B cell (primary cell): ENCODE measurements around the gene CDC42BPA. TPM values are rescaled to one million over a fixed set of nuclear protein-coding genes. Genes with fewer than 3 reads are reported as not detected.

Experiments
- ATAC-seq: fragments of 200-7000 bp; cut with Tn5 transposase; one replicate; pipeline ENCODE4 v1.10.0; 2021; ENCODE audit warnings: low read depth, mild to moderate bottlenecking, moderate number of reproducible peaks, moderate library complexity
- CTCF ChIA-PET: fragments of 350-600 bp; sonication (Branson Sonifier 250); formaldehyde crosslinking; loops from one replicate; lab custom pipeline; 2021; ENCODE audit warnings: antibody characterized with exemption, inconsistent platforms; lab: Charles Lee
- POLR2A ChIA-PET: fragments of 350-600 bp; sonication (Branson Sonifier 250); formaldehyde crosslinking; loops from one replicate; lab custom pipeline; 2021; ENCODE audit warnings: antibody characterized with exemption; lab: Charles Lee
- DNase-seq: peaks from one replicate; pipeline ENCODE4 v3.0.0; 2013
- H2AFZ ChIP-seq: 2 replicates; pipeline ENCODE4 v1.6.1; 2012; ENCODE audit warnings: mild to moderate bottlenecking, low read depth, low read length; ENCODE audit not compliant: insufficient read depth, poor library complexity, severe bottlenecking
- H3K27ac ChIP-seq, 2 donors: 1 replicate in 1 of 2; 2 replicates in 1 of 2; pipeline ENCODE4 v1.5.1; 2012 to 2013; ENCODE audit warnings: low read length in 2 of 2, mild to moderate bottlenecking in 2 of 2, moderate library complexity in 1 of 2
- H3K27me3 ChIP-seq, 4 experiments: fragments of 200-600 bp in 1 of 4; sonication (generic) in 1 of 4; replicated peaks in 1 of 4; 1 replicate in 2 of 4; 2 replicates in 2 of 4; pipeline versions ENCODE4 v1.6.1 to v1.7.0; 2013 to 2016; ENCODE audit warnings: low read length in 3 of 4, mild to moderate bottlenecking in 2 of 4, mixed read lengths in 1 of 4, moderate library complexity in 1 of 4; ENCODE audit not compliant: insufficient read depth in 4 of 4, control insufficient read depth in 3 of 4; ENCODE audit errors: control extremely low read depth in 1 of 4
- H3K36me3 ChIP-seq, 2 experiments: replicated peaks in 1 of 2; 1 replicate in 1 of 2; 2 replicates in 1 of 2; pipeline versions ENCODE4 v1.6.1 to v1.7.1; 2013; ENCODE audit warnings: low read length in 1 of 2; ENCODE audit not compliant: insufficient read depth in 2 of 2, control insufficient read depth in 1 of 2; ENCODE audit errors: control extremely low read depth in 1 of 2, extremely low read depth in 1 of 2
- H3K4me1 ChIP-seq, 2 donors: fragments of 200-600 bp in 1 of 2; sonication (generic) in 1 of 2; 1 replicate in 1 of 2; 2 replicates in 1 of 2; pipeline versions ENCODE4 v1.5.1 to v1.6.1; 2013 to 2017; ENCODE audit warnings: low read length in 2 of 2; ENCODE audit not compliant: control insufficient read depth in 2 of 2, insufficient read depth in 2 of 2
- H3K4me2 ChIP-seq: replicated peaks from 2 replicates; pipeline ENCODE3; 2012; ENCODE audit warnings: mild to moderate bottlenecking, low read depth, low read length; ENCODE audit not compliant: poor library complexity, severe bottlenecking
- H3K4me3 ChIP-seq, 5 experiments: fragments of 200-600 bp in 1 of 5; sonication (generic) in 1 of 5; 1 replicate in 3 of 5; 2 replicates in 2 of 5; pipeline versions ENCODE4 v1.5.1 to v1.7.0; 2011 to 2016; ENCODE audit warnings: low read length in 4 of 5, mild to moderate bottlenecking in 4 of 5, low read depth in 2 of 5, control low read depth in 1 of 5, moderate library complexity in 1 of 5; ENCODE audit not compliant: insufficient read depth in 1 of 5; ENCODE audit errors: control extremely low read depth in 1 of 5, extremely low read depth in 1 of 5
- H3K79me2 ChIP-seq: fragments of 200-600 bp; sonication (generic); one replicate; pipeline ENCODE4 v1.6.0; 2016; ENCODE audit warnings: low read length; ENCODE audit not compliant: control insufficient read depth, insufficient read depth
- H3K9ac ChIP-seq: fragments of 200-600 bp; sonication (generic); 2 replicates; pipeline ENCODE4 v1.6.1; 2017; ENCODE audit warnings: mild to moderate bottlenecking, low read length, moderate library complexity
- H3K9me3 ChIP-seq, 3 donors: one replicate each; pipeline versions ENCODE4 v1.6.1 to v1.7.1; 2013; ENCODE audit warnings: low read length in 2 of 3; ENCODE audit not compliant: control insufficient read depth in 2 of 3, insufficient read depth in 1 of 3; ENCODE audit errors: control extremely low read depth in 1 of 3
- H4K20me1 ChIP-seq: 2 replicates; pipeline ENCODE4 v1.6.0; 2012; ENCODE audit warnings: mild to moderate bottlenecking, low read length; ENCODE audit not compliant: insufficient read depth, control insufficient read depth, poor library complexity, severe bottlenecking
- H3K27ac Mint-ChIP-seq: one replicate; pipeline ENCODE4 v1.8.0; 2021; ENCODE audit warnings: mixed read lengths
- H3K27me3 Mint-ChIP-seq: one replicate; pipeline ENCODE4 v1.8.0; 2021; ENCODE audit warnings: mixed read lengths
- H3K4me1 Mint-ChIP-seq: one replicate; pipeline ENCODE4 v1.8.0; 2021; ENCODE audit warnings: mixed read lengths
- H3K4me3 Mint-ChIP-seq: one replicate; pipeline ENCODE4 v1.8.0; 2021; ENCODE audit warnings: mixed read lengths
- H3K9me3 Mint-ChIP-seq: one replicate; pipeline ENCODE4 v1.8.0; 2022; ENCODE audit warnings: mixed read lengths; ENCODE audit not compliant: insufficient read depth
- CTCF ChIP-seq: fragments of 200-600 bp; IDR thresholded peaks from one replicate; pipeline ENCODE4 v1.8.0; 2022; ENCODE audit warnings: antibody characterized with exemption, mild to moderate bottlenecking
- EZH2 ChIP-seq: IDR thresholded peaks from 2 replicates; pipeline ENCODE4 v1.6.1; 2012; ENCODE audit warnings: borderline replicate concordance, low read depth, mild to moderate bottlenecking, moderate library complexity, low read length; ENCODE audit not compliant: insufficient read depth, poor library complexity, severe bottlenecking
- WGBS: methylation state at CpG from one replicate; pipeline ENCODE4 v1.1.5; 2013; ENCODE audit warnings: missing lambda C conversion rate; ENCODE audit not compliant: insufficient coverage; 5-methylcytosine and 5-hydroxymethylcytosine counted together
- intact Hi-C: fragments of 100-400 bp; cut with micrococcal nuclease; formaldehyde crosslinking; loops from one replicate; pipeline ENCODE4 v1.10.0; 2022
- polyA plus RNA-seq: library from polyadenylated mRNA; depleted of rRNA; stranded (reverse); fragments of >200 nt; gene quantifications from 2 replicates; pipeline ENCODE4 v1.2.3, GENCODE V29; 2012
- total RNA-seq, 2 donors: library from RNA; stranded (reverse); fragments of 120-200 nt in 1 of 2; gene quantifications; 1 replicate in 1 of 2; 2 replicates in 1 of 2; pipeline versions ENCODE4 v1.2.3 to v1.2.4, GENCODE V29; 2013 to 2022

Gene CDC42BPA
- total and polyA plus RNA-seq, 2 donors (not counting 1 experiment from before 2014, with no cell fraction given): 0.04 to 0.69 TPM

- ChIA-PET CTCF (interaction anchor here (0.8 kb wide), 1 partner anchor 34 kb away, joined by 3 read pairs; no protein-coding TSS in a partner anchor), POLR2A (no interaction called here)
- no peak overlapping the region for H3K27ac ChIP-seq
- intact Hi-C loops: no loop called here
- Mint-ChIP-seq H3K4me3 (no peak overlapping the region), H3K4me1 (no peaks in the 10 kb centered on the region), H3K27me3 (peaks cover 5% of the 10 kb centered on the region), H3K27ac (no peak overlapping the region), H3K9me3 (no peaks in the 10 kb centered on the region)
- no peak overlapping the region for H2AFZ ChIP-seq
- 94% methylated on average over 7 of the region's 9 CpGs for WGBS
- H3K9me3 ChIP-seq: no peaks in the 10 kb centered on the region
- H3K27me3 ChIP-seq: peaks cover 0 to 5% (median 0%) of the 10 kb centered on the region in 4 experiments
- no peak overlapping the region for H3K9ac ChIP-seq
- no peaks in the 10 kb centered on the region for H4K20me1 ChIP-seq
- ATAC-seq (no peak), DNase-seq (no peak)
- H3K79me2 ChIP-seq: no peaks in the 10 kb centered on the region
- H3K4me3 ChIP-seq: no peak overlapping the region
- H3K4me1 ChIP-seq: no peaks in the 10 kb centered on the region
- H3K36me3 ChIP-seq: no peaks in the 10 kb centered on the region
- H3K4me2 ChIP-seq: no peak overlapping the region
- TF ChIP-seq CTCF: no peak
- no peak for TF ChIP-seq EZH2
These were observed 133.0 kb downstream of the CDC42BPA start for GRCh38 chr1:227185291-227185690.

- H3K27me3 Mint-ChIP-seq: peaks cover 6% of the 10 kb centered on the region
- POLR2A ChIA-PET: no interaction called here
- CTCF ChIA-PET: interaction anchor here (0.6 kb wide), 1 partner anchor 12 kb away, joined by 3 read pairs; no protein-coding TSS in a partner anchor
These were observed 136.3 kb downstream of the CDC42BPA start for GRCh38 chr1:227182012-227182411.

More at GRCh38 chr1:227182012-227182411, 136.3 kb downstream of the CDC42BPA start:
- Histone ChIP-seq H3K4me1 (no peaks in the 10 kb centered on the region), H3K9me3 (no peaks in the 10 kb centered on the region), H3K36me3 (no peaks in the 10 kb centered on the region), H3K27me3 (no peaks in the 10 kb centered on the region), H3K4me2 (no peak overlapping the region), H3K27ac (no peak overlapping the region), H3K4me3 (no peak overlapping the region), H4K20me1 (no peaks in the 10 kb centered on the region), H3K9ac (no peak overlapping the region), H3K79me2 (no peaks in the 10 kb centered on the region), H2AFZ (no peak overlapping the region)
- Mint-ChIP-seq H3K9me3 (no peaks in the 10 kb centered on the region), H3K4me1 (no peaks in the 10 kb centered on the region), H3K4me3 (no peak overlapping the region), H3K27ac (no peak overlapping the region)
- 89% methylated on average over 1 of the region's 3 CpGs for WGBS
- DNase-seq (no peak), ATAC-seq (no peak)
- intact Hi-C loops: no loop called here
- TF ChIP-seq CTCF (no peak), EZH2 (no peak)
